ENCODE measurements around the gene LBP.
"Not testable (repeated sequence)": the region's sequence is repeated elsewhere in the genome, so short reads cannot be mapped to it uniquely, and the experiment has no call there.

The LBP gene

DNA sequence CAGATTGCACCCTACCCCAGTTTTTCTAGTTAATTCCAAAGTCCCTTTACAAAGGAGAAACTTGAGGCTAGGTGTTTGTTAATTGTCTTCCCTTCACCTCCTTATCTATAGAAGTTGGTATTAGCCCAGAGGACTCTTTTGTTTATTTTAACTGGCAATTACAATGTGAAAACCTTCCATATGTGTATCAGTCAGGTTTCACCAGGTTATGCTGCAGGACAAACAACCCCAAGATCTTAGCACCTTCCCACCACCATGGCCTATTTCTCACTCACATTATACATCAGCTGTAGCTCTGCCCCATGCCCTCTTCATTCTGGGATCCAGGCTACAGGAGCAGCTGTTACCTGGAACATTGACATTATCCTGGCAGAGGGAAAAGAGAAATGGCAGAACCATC is 57.7 kb downstream of the LBP start:
- in situ Hi-C loops (cut with HindIII; ENCODE audit: low pct_ligation_motif_present, low sequenced_read_pairs): no loop called here
- H3K27me3 ChIP-seq (replicated peaks): no peaks in the 10 kb centered on the region
- no peak overlapping the region for H3K27ac ChIP-seq
- TF ChIP-seq, protein P1, sequence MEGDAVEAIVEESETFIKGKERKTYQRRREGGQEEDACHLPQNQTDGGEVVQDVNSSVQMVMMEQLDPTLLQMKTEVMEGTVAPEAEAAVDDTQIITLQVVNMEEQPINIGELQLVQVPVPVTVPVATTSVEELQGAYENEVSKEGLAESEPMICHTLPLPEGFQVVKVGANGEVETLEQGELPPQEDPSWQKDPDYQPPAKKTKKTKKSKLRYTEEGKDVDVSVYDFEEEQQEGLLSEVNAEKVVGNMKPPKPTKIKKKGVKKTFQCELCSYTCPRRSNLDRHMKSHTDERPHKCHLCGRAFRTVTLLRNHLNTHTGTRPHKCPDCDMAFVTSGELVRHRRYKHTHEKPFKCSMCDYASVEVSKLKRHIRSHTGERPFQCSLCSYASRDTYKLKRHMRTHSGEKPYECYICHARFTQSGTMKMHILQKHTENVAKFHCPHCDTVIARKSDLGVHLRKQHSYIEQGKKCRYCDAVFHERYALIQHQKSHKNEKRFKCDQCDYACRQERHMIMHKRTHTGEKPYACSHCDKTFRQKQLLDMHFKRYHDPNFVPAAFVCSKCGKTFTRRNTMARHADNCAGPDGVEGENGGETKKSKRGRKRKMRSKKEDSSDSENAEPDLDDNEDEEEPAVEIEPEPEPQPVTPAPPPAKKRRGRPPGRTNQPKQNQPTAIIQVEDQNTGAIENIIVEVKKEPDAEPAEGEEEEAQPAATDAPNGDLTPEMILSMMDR (IDR thresholded peaks at IDR 0.05; ENCODE audit: low read depth, low read length, missing control alignments): no peak
- H3K4me3 ChIP-seq (ENCODE audit: low read depth, low read length): no peak overlapping the region
- H3K36me3 ChIP-seq (replicated peaks): no peaks in the 10 kb centered on the region
- no peak for DNase-seq

DNA sequence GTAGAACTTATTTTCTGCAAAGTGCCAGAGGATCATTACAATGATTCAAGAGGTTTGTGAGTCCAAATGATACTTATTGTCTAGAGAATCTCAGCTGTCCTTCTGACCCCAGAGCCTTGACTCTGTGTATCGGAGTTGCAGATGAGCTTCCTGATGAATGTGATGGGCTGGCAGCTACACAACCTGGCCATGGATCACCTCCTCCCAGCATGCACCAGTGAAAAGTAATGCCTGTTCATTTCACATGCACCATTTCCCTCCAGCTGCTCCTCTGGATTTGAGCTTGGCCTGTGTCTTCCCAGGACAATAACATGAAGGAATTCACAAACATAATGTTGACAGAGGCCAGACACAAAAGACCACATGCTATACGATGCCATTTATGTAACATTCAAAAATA is 58.9 kb downstream of the LBP start:
- DNase-seq: no peak
- TF ChIP-seq, protein P1 (IDR thresholded peaks at IDR 0.05; ENCODE audit: low read depth, low read length, missing control alignments): no peak
- Histone ChIP-seq H3K27ac (no peak overlapping the region), H3K36me3 (replicated peaks) (no peaks in the 10 kb centered on the region), H3K27me3 (replicated peaks) (no peaks in the 10 kb centered on the region), H3K4me3 (ENCODE audit: low read depth, low read length) (no peak overlapping the region)
- in situ Hi-C loops (cut with HindIII; ENCODE audit: low pct_ligation_motif_present, low sequenced_read_pairs): no loop called here

DNA sequence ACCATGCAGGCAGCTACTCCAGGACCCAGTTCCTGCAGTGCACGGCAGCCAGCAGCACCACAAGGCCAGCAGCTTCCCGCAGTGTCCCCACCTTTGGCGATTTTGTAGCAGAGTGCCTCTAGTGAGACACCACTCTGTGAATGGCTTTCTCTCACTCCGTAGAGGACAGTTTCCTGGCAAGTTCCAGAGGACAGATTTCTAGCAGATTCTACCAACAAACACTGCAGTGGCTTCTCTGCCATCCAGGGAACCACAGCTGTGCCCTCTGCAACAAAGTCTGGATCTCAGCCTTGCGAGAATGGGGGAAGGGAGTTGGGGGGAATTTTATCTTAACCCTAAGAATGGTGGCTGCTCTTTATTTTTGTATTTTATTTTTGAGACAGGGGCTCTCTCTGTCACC is 60.2 kb downstream of the LBP start:
- Histone ChIP-seq H3K27ac (no peak overlapping the region), H3K4me3 (ENCODE audit: low read depth, low read length) (no peak overlapping the region), H3K27me3 (replicated peaks) (no peaks in the 10 kb centered on the region), H3K36me3 (replicated peaks) (no peaks in the 10 kb centered on the region)
- TF ChIP-seq, protein P1 (IDR thresholded peaks at IDR 0.05; ENCODE audit: low read depth, low read length, missing control alignments): no peak
- DNase-seq: no peak
- in situ Hi-C loops (cut with HindIII; ENCODE audit: low pct_ligation_motif_present, low sequenced_read_pairs): no loop called here

DNA sequence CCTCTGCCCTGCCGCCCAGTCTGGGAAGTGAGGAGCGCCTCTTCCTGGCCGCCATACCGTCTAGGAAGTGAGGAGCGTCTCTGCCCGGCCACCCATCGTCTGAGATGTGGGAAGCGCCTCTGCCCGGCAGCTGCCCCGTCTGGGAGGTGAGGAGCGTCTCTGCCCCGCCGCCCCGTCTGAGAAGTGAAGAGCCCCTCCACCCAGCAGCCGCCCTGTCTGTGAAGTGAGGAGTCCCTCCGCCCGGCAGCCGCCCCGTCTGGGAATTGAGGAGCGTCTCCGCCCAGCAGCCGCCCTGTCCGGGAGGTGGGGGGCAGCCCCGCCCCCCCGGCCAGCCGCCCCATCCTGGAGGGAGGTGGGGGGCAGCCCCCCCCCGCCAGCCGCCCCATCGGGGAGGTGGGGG is 61.0 kb downstream of the LBP start:
- in situ Hi-C loops (cut with HindIII; ENCODE audit: low pct_ligation_motif_present, low sequenced_read_pairs): no loop called here
- Histone ChIP-seq H3K27me3 (replicated peaks) (no peaks in the 10 kb centered on the region), H3K4me3 (ENCODE audit: low read depth, low read length) (no peak overlapping the region), H3K36me3 (replicated peaks) (peaks cover 4% of the 10 kb centered on the region), H3K27ac (no peak overlapping the region)
- no peak for DNase-seq
- TF ChIP-seq, protein P1 (IDR thresholded peaks at IDR 0.05; ENCODE audit: low read depth, low read length, missing control alignments): no peak

DNA sequence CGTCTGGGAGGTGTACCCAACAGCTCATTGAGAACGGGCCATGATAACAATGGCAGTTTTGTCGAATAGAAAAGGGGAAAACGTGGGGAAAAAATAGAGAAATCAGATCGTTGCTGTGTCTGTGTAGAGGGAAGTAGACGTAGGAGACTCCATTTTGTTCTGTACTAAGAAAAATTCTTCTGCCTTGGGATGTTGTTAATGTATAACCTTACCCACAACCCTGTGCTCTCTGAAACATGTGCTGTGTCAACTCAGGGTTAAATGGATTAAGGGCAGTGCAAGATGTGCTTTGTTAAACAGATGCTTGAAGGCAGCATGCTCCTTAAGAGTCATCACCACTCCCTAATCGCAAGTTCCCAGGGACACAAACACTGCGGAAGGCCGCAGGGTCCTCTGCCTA is 61.5 kb downstream of the LBP start:
- in situ Hi-C loops (cut with HindIII; ENCODE audit: low pct_ligation_motif_present, low sequenced_read_pairs); H3K27me3 ChIP-seq (replicated peaks); H3K36me3 ChIP-seq (replicated peaks); DNase-seq; H3K27ac ChIP-seq; H3K4me3 ChIP-seq (ENCODE audit: low read depth, low read length): not testable (repeated sequence)

DNA sequence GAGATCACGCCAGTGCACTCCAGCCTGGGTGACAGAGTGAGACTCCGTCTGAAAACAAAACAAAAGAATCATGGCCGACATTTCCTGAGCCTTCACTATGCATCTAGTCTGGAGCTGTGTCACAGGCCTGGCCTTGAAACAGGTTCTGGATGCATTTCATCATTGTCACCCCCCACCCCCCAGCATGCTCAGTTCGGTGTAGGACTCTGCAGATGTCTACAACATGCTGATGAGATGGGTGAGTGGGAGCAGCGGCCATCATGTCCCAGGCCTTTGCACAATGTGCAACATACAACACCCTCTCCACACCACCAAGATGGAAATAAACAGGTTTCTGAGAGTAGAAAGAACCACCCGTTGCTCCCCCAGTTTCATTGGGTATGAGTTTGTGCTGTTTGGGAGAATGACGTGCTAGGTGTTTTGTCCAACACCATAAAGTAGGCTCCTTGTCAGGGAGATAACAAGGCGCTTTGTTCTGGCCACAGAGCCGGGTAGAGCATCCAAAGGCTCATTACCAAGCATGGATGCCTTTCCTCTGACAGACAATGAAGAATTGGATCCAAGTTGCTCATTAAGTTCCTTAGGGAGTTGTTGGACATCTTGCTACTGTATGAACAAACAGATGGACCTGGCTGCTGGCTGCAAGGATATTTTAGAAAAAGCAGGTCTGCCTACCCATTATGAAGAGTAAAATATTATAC is 66.7 kb downstream of the LBP start:
- Histone ChIP-seq H3K27me3 (replicated peaks) (no peaks in the 10 kb centered on the region), H3K27ac (no peak overlapping the region), H3K36me3 (replicated peaks) (peaks cover 26% of the 10 kb centered on the region), H3K4me3 (ENCODE audit: low read depth, low read length) (no peak overlapping the region)
- TF ChIP-seq, protein P1 (IDR thresholded peaks at IDR 0.05; ENCODE audit: low read depth, low read length, missing control alignments): no peak
- in situ Hi-C loops (cut with HindIII; ENCODE audit: low pct_ligation_motif_present, low sequenced_read_pairs): no loop called here
- no peak for DNase-seq
